ENCODE data around the gene OR6V1. TPM values are rescaled to one million over a fixed set of nuclear protein-coding genes. Genes with fewer than 3 reads are reported as not detected.

Gene OR6V1
- total RNA-seq, 1 donor from 2014 or later, result not detected

DNA sequence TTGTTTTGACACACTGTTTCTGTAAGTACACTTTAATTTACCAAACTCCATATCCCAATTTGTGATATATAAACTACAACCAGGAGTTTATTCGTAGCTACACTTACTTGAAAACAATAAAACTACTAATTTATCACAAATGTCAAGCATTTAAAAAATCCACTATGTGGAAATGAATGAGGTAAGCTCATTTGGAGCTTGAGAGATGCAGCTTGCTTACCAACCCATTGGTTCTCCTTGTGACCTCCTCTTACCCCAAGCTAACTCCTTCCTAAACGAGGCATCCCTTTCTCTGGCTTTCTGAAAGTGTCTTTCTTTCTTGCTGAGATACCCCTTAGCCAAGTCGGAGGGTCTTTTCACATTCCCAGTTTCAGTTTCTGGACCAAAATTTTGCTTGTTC is 2.5 kb downstream of the OR6V1 start:
- Histone ChIP-seq H3K9me3 (no peaks in the 10 kb centered on the region), H3K27me3 (no peaks in the 10 kb centered on the region), H3K4me1 (peaks cover 0 to 2% of the 10 kb centered on the region in 2 donors), H3K36me3 (no peaks in the 10 kb centered on the region), H3K27ac (no peak overlapping the region), H3K4me3 (no peak overlapping the region)
- DNase-seq (ENCODE audit: low spot score in 2 of 2), result no peak
- TF ChIP-seq CTCF (IDR thresholded peaks at IDR 0.05), result no peak
- intact Hi-C loops (cut with DNase I), result no loop called here

- Histone ChIP-seq H3K4me3 (no peak overlapping the region), H3K27ac (no peak overlapping the region), H3K36me3 (no peaks in the 10 kb centered on the region), H3K9me3 (no peaks in the 10 kb centered on the region), H3K27me3 (no peaks in the 10 kb centered on the region), H3K4me1 (no peaks in the 10 kb centered on the region)
- DNase-seq (ENCODE audit: low spot score in 2 of 2), result no peak
- intact Hi-C loops (cut with DNase I), result no loop called here
- no peak for TF ChIP-seq CTCF (IDR thresholded peaks at IDR 0.05)
These were observed 3.6 kb downstream of the OR6V1 start for GRCh38 chr7:143055754-143056153.

- no peak for TF ChIP-seq CTCF (IDR thresholded peaks at IDR 0.05)
- no peak overlapping the region for H3K27ac ChIP-seq
- H3K9me3 ChIP-seq, result no peaks in the 10 kb centered on the region
- H3K4me3 ChIP-seq, result no peak overlapping the region
- intact Hi-C loops (cut with DNase I), result no loop called here
- no peaks in the 10 kb centered on the region for H3K36me3 ChIP-seq
- H3K27me3 ChIP-seq, result no peaks in the 10 kb centered on the region
- no peak for DNase-seq (ENCODE audit: low spot score in 2 of 2)
- no peaks in the 10 kb centered on the region for H3K4me1 ChIP-seq
These were observed 11.6 kb downstream of the OR6V1 start for GRCh38 chr7:143063741-143064140.

- H3K27me3 ChIP-seq, result no peaks in the 10 kb centered on the region
- no peak overlapping the region for H3K4me3 ChIP-seq
- H3K4me1 ChIP-seq, result no peaks in the 10 kb centered on the region
- no peaks in the 10 kb centered on the region for H3K36me3 ChIP-seq
- no peak for DNase-seq (ENCODE audit: low spot score in 2 of 2)
- intact Hi-C loops (cut with DNase I), result no loop called here
- H3K27ac ChIP-seq, result no peak overlapping the region
- no peaks in the 10 kb centered on the region for H3K9me3 ChIP-seq
- no peak for TF ChIP-seq CTCF (IDR thresholded peaks at IDR 0.05)
These were observed 16.3 kb downstream of the OR6V1 start for GRCh38 chr7:143068446-143068845.

DNA sequence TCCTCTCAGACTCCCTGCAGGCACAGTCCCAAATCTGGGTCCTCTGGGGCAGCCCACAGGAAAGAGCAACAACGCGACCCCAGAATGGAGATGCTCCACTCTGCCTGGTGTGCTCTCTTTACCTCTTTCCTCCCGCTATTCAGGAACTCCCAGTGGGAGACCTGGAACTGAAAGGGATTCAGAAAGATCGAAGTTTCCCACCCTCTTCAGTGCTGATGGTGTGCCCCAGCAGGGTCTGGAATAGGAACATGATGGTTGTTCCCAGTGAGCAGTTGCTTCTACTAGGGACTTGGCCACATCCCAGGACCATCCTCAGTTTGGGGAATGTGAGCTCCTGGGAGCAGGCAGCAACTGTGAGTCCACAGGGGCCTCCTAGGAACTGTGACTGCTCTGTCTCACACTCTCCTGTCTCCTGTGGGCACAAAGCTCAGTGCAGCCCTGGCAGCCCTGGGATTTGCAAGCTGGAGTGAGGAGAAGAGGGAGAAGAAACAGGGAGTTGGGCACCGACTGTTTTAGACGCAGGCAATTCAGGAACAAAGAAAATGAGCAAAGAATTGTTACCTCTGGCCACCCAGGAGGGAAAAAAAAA is 17.9 kb downstream of the OR6V1 start:
- DNase-seq (ENCODE audit: low spot score in 2 of 2), result no peak
- intact Hi-C loops (cut with DNase I), result no loop called here
- Histone ChIP-seq H3K27me3 (no peaks in the 10 kb centered on the region), H3K4me3 (no peak overlapping the region), H3K27ac (no peak overlapping the region), H3K4me1 (no peaks in the 10 kb centered on the region), H3K36me3 (no peaks in the 10 kb centered on the region), H3K9me3 (no peaks in the 10 kb centered on the region)
- no peak for TF ChIP-seq CTCF (IDR thresholded peaks at IDR 0.05)

- no peaks in the 10 kb centered on the region for H3K4me1 ChIP-seq
- no peaks in the 10 kb centered on the region for H3K27me3 ChIP-seq
- no peaks in the 10 kb centered on the region for H3K36me3 ChIP-seq
- intact Hi-C loops (cut with DNase I), result no loop called here
- no peaks in the 10 kb centered on the region for H3K9me3 ChIP-seq
- H3K4me3 ChIP-seq, result no peak overlapping the region
- no peak overlapping the region for H3K27ac ChIP-seq
- TF ChIP-seq CTCF (IDR thresholded peaks at IDR 0.05), result no peak
- DNase-seq (ENCODE audit: low spot score in 2 of 2), result no peak
These were observed 21.4 kb downstream of the OR6V1 start for GRCh38 chr7:143073556-143073955.
